Kidney capillary endothelial cell (primary cell): Measurements from ENCODE around the gene C4A.
"Not testable (repeated sequence)": the region's sequence is repeated elsewhere in the genome, so short reads cannot be mapped to it uniquely, and the experiment has no call there.

Experiments
- DNase-seq: peaks from one replicate; pipeline ENCODE4 v3.0.0-alpha.2; 2018; ENCODE audit warnings: low spot score

C4A gene

DNA sequence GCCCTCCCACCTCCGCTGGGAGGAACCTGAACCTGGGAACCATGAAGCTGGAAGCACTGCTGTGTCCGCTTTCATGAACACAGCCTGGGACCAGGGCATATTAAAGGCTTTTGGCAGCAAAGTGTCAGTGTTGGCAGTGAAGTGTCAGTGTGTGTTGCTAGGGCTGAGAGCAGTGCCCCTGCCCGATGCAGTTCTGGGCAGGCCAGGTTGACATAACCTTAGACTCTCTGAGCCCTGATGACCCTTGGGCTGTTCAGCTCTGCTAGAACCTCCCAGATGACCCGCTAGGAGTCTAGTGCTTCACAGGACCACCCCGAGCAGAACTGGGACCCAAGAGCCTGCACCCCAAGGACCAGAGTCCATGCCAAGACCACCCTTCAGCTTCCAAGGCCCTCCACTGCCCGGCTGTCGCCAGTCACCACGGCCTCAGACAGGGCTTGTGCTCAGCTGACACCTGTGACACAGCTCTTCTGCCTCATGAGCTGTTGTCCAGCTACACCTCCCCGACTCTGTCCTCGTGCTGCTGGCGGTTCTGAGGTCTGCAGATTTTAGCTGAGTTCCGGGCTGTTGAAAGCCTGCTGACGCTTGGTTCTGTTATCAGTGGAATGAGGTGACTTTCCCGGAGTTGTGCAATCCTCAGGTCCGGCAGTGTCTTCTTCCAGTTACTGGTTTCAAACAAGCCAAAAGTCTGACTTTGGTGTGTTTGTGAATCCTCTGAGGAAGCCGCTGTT, 53.6 kb downstream of the C4A start:
- not testable (repeated sequence) for DNase-seq

- DNase-seq: not testable (repeated sequence)
Observed at GRCh38 chr6:32037136-32037535, 55.3 kb downstream of the C4A start.

GRCh38 chr6:32037598-32038524, 56.0 kb downstream of the C4A start, which contains the start of gene CYP21A2:
Gene CYP21A2, plus strand, starts transcription at chr6:32038415. Its CDS starts 8 bp downstream, at chr6:32038423.
- DNase-seq: not testable (repeated sequence)

DNA sequence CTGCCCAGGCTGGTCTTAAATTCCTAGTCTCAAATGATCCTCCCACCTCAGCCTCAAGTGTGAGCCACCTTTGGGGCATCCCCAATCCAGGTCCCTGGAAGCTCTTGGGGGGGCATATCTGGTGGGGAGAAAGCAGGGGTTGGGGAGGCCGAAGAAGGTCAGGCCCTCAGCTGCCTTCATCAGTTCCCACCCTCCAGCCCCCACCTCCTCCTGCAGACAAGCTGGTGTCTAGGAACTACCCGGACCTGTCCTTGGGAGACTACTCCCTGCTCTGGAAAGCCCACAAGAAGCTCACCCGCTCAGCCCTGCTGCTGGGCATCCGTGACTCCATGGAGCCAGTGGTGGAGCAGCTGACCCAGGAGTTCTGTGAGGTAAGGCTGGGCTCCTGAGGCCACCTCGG, 57.0 kb downstream of the C4A start:
- DNase-seq: not testable (repeated sequence)

GRCh38 chr6:32039321-32040274, 57.7 kb downstream of the C4A start:
- DNase-seq: not testable (repeated sequence)

DNA sequence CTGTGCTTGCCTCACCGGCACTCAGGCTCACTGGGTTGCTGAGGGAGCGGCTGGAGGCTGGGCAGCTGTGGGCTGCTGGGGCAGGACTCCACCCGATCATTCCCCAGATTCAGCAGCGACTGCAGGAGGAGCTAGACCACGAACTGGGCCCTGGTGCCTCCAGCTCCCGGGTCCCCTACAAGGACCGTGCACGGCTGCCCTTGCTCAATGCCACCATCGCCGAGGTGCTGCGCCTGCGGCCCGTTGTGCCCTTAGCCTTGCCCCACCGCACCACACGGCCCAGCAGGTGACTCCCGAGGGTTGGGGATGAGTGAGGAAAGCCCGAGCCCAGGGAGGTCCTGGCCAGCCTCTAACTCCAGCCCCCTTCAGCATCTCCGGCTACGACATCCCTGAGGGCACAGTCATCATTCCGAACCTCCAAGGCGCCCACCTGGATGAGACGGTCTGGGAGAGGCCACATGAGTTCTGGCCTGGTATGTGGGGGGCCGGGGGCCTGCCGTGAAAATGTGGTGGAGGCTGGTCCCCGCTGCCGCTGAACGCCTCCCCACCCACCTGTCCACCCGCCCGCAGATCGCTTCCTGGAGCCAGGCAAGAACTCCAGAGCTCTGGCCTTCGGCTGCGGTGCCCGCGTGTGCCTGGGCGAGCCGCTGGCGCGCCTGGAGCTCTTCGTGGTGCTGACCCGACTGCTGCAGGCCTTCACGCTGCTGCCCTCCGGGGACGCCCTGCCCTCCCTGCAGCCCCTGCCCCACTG, 58.6 kb downstream of the C4A start:
- not testable (repeated sequence) for DNase-seq

GRCh38 chr6:32041050-32041321, 59.1 kb downstream of the C4A start:
- DNase-seq: not testable (repeated sequence)

DNA sequence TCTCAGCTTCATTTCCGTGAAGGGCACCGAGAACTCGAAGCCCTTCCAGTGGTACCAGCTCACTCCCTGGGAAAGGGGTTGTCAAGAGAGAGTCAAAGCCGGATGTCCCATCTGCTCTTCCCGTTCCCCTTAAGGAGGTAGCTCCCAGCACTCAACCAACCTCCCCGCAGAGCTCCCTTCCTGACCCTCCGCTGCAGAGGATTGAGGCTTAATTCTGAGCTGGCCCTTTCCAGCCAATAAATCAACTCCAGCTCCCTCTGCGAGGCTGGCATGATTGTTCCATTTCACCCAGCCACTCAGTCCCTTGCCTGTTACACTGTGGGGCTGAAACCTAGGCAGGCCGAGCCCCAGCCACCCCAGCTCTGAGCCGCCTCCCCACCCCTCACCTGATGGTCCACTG, 59.5 kb downstream of the C4A start:
- DNase-seq: not testable (repeated sequence)

- not testable (repeated sequence) for DNase-seq
Observed at GRCh38 chr6:32042276-32042675, 60.4 kb downstream of the C4A start.

DNA sequence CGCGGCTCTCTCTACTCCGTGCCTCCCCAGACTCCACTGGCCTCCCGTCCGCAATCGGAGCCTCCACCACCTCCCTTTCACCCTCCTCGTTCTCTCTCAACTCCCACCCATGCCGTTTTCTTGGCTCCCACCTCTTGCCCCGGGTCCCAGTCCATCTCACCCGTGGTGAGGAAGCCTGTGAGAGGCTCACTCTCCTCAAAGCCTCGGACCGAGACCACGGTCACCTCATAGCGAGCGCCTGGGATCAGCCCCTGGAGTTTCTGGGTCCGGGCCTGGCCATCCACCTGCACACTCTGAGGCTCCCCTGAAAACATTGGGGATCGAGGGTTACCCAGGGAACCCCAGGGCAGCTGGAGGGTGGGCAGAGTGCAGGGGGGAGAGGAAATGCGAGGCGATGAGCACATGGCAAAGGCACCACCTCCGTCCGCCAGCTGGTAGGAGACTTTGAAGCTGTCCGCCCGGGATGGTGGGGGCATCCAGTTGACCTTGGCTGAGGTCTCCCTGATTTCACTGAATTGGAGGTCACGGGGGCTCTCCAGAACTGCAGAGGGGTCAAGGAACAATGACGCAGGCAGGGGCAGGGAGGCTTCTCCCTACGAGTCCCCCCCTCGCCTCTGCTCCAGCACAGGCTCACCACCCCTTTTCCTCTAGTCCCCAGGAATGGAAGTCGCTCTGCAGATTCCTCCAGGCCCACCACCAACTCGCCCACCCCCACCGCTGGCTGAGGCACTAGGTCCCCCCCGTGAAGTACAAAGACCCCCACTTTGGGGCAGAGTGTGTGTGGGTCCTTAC, 61.9 kb downstream of the C4A start:
- DNase-seq: not testable (repeated sequence)

- not testable (repeated sequence) for DNase-seq
Observed at GRCh38 chr6:32044916-32045315, 63.1 kb downstream of the C4A start.

DNA sequence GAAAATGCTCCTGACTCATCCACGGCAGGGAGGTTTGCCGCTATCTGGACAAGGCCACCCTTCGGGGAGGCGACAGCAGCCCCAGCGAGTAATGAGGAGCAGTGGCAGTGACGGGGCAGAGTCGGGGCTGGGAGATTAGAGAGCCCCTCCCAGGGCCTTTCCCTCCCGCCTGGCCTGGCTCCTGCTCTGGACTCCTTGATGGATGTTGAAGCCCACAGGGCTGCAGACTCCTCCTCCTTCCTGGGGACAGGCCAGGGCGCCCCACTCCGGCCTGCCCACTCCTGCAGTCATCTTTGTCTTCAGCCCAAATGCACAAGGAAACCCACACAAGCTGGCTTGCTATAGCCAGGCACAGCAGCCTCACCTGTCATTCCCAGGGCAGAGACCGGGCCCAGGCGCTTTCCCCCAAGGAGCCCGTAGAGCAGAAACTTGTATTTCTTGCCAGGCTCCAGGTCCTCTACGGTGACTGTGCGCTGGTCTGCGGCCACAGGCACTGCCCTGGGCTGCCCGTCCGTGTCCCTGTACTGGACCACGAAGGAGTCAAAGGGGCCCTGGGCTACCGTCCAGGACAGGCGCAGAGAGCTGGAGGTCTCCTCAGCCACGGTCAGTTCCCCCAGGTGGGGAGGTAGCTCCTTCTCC, 64.1 kb downstream of the C4A start:
- no peak for DNase-seq

DNA sequence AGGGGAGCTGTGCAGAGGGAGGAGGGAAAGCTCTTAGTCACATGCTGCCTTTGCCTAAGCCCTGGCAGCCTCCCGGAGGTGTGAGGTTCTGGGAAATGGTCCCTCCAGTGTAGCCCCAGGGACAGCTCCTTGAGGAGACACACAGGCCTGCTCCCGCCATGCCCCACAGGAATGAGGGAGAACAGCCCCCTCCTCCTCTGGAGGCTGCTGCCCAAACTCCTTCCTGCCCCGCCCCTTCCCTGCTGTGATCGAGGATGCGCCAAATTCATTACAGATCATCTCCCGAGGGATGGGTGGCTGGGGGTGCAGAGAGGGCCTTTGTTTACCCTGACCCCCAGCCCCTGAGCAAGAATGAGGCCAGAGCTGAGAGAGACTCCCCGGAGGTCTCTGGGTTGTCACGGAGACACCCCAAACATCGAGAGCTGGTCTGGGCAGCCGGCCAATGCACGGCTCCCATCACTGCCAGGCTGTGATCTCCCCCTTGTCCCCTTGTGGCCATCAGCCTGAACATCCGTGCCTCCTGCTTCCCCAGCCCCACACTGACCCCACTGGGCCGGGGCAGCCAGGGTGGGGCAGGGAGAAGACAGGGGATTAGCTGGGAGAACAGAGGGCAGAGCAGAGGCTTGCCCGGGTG, 64.7 kb downstream of the C4A start:
- no peak for DNase-seq

- DNase-seq: peak; percentile 41
Observed at GRCh38 chr6:32047084-32047478, 65.2 kb downstream of the C4A start.

DNA sequence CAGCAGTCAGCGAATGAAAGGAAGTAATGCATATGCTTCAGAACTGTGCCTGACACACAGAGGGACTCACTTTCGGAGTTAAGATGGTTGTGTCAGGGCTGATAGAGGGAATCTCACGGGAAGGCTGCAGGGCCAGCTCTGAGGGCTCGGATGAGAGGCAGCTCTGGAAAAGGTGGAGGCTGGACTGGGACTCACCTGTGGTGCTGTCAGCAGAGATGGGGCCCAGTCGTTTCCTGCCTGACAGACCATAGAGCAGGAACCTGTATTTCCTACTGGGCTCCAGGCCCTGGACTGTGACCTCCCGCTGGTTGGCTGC, 65.6 kb downstream of the C4A start:
- no peak for DNase-seq

- peak; percentile 40 for DNase-seq
Observed at GRCh38 chr6:32047855-32048766, 66.3 kb downstream of the C4A start.

DNA sequence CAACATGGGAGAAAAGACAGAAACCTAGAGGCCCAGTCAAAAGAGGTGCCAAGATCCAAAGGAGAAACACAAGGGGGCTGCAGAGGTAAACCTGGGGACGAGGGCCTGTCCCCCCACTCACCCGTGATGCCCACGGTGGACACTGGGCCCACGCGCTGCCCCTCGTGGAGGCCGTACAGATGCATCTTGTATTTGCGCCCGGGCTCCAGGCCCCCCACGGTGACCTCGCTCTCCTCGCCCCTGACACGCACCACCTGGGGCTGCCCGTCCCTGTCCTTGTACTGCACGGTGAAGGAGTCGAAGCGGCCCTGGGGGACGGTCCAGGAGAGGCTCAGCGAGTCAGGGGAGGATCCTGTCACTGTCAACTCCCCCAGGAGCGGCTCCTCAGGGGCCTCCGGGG, 67.3 kb downstream of the C4A start:
- not testable (repeated sequence) for DNase-seq

GRCh38 chr6:32049736-32050135, 67.9 kb downstream of the C4A start:
- not testable (repeated sequence) for DNase-seq

- DNase-seq: no peak
Observed at GRCh38 chr6:32050562-32050961, 68.7 kb downstream of the C4A start.
